SKM-1 (cell line): ENCODE data around the gene ANTXR2.
"Not testable (repeated sequence)": the region's sequence is repeated elsewhere in the genome, so short reads cannot be mapped to it uniquely, and the experiment has no call there.

Source experiments
- DNase-seq: peaks from one replicate; lab custom pipeline; 2025; ENCODE audit not compliant: unreplicated experiment; lab: John Stamatoyannopoulos, UW

Gene ANTXR2

DNA sequence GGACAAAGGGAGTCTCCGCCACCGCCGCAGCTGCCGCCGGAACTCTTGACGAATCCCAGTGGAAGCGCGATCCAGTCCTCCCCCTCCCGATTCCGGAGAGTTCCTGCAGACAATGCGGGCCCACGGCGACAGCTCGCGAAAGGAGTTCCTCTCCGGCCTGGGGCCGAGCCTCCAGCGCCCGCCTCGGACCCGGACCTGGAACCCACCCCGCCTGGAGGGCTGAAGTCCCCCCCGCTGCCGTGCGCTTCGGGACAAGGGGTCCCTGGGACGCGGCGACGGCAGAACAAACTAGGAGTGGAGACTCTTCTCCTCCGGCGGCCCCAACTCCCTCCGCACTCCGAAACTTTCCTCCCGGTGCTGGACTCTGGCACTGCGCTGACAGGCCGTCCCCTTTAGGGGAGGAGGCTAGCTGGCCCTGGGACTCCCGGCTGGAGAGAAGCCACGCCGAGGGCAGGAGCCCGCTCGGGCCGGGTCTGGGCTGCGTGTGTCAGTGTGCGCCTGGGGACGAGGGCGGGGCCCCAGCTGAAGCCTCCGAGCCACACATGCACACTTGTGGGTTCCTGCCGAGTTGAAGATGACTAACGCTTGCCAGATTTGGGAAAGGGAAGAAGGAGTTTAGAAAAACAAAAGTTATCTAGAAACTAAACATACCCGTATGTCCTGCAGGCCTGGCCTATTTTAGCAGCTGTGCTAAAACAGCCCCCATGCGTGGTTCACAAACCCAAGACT lies at the start of gene ANTXR2:
Gene ANTXR2 (minus strand): TSS at position 486 of the 729 bp plus-strand sequence. CDS start 669 bp downstream, outside the sequence.
- DNase-seq = peak; percentile 89

DNA sequence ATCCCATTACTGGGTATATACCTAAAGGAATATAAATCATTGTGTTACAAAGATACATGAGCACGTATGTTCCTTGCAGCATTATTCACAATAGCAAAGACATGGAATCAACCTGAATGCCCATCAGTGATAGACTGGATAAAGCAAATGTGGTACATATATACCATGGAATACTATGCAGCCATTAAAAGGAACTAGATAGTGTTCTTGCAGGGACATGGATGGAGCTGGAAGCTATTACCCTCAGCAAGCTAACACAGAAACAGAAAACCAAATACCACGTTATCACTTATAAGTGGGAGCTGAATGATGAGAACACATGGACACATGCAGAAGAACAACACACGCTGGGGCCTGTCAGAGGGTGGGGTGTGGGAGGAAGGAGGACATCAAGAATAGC lies 48.8 kb upstream of the ANTXR2 start:
- DNase-seq = not testable (repeated sequence)

DNA sequence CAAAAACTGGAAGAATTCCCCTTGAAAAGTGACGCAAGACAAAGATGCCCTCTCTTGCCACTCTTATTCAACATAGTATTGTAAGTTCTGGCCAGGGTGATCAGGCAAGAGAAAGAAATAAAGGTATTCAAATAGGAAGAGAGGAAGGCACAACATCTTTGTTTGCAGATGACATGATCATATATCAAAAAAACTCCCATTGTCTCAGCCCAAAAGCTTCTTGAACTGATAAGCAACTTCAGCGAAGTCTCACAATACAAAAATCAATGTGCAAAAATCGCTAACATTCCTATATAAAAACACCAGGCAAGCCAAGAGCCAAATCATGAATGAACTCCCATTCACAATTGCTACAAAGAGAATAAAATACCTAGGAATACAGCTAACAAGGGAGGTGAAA lies 46.6 kb upstream of the ANTXR2 start:
- DNase-seq = not testable (repeated sequence)

DNA sequence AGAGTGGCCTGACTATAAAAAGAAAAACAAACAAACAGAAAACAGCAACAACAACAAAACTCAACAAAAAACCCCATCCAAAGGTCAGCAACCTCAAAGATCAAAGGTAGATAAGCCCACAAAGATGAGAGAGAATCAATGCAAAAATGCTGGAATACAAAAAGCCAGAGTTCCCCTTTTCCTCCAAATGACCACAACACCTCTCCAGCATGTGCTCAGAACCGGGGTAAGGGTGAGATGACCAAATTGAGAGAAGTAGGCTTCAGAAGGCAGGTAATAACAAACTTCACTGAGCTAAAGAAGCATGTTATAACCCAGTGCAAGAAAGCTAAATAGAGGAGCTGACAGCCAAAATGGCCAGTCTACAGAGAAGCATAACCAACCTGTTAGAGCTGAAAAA lies 43.5 kb upstream of the ANTXR2 start:
- no peak for DNase-seq

DNA sequence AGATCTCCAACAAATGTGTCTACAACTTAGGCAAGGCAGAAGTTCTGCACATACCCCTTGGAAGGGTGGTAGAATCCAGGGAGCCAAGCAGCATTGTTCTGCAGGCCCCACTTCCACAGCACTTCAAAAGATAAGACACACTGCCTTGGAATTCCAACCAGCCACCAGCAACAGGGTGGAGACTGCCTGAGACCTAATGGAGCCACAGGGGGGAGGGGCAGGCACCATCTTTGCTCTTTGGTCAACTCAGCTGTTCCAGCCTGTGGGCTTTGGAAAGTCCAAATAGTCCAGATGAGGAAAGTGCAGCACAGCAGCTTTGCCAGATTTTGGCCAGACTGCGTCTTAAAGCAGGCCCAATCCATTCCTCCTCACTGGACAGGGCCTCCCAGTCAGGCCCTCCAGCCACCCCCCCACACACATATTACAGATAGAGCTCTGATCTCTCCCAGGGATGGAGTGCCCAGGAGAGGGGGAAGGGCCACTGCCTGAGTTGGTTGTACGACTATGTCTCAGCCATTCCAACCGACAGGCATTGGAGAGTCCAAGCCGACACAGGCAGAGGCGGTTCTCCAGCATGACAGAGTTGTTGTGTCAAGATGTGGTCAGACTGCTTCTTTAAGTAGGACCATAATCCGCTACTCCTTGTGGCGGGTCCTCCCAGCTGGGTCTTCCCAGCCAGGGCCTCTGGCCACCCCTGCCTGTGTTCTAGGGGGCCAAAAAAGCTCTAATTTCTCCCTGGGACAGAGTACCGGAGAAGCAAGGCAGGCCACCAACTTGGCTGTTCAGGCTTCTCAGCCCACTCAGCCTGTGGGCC lies 42.5 kb upstream of the ANTXR2 start:
- DNase-seq = no peak

DNA sequence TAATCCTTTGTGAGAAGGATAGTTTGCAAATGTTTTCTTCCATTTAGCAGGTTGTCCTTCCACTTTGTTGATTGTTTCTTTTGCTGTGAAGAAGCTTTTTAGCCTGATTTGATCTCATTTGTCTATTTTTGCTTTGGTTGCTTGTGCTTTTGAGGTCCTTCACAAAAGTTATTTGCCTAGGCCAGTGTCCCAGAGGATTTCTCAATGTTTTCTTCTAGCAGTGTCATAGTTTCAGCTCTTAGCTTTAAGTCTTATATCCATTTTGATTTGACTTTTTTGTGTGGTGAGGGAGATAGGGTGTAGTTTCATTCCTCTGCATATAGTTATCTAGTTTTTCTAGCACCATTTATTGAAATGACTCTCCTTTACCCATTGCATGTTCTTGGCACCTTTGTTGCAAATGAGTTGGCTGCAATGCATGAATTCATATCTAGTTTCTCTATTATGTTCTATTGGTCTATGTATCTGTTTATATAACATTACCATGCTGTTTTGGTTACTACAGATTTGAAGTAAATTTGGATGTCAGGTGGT lies 41.8 kb upstream of the ANTXR2 start:
- no peak for DNase-seq

DNA sequence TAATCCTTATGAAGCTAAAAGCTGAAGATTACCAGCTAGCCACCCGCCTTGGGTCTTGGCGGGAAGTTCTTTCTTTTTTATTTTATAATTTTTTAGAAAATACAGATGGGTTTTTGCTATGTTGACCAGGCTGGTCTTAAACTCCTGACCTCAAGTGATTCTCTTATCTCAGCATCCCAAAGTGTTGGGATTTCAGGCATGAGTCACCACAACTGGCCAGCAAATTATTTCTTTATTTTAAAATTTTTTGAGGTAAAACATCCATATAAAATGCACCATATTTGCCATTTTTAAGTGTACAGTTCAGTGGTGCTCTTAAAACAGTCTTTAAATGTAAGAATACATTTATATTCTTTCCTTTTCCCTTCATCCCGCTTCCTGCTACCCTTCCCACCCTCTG lies 40.6 kb upstream of the ANTXR2 start:
- no peak for DNase-seq

DNA sequence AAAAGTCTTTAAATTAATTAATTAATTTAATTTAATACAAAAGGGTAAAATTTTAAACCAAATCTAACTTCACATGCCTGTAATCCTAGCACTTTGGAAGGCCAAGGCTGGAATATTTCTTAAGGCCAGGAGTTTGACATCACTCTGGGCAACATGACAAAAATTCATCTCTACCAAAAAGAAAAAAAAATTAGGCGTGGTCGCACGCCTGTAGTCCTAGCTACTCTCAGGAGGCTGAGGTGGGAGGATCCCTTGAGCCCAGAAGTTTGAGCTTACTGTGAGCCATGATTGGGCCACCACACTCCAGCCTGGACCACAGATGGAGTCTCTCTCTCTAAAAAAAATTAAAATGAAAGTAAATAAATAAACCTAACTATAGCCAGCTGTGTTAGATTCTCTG lies 39.2 kb upstream of the ANTXR2 start:
- DNase-seq = no peak

DNA sequence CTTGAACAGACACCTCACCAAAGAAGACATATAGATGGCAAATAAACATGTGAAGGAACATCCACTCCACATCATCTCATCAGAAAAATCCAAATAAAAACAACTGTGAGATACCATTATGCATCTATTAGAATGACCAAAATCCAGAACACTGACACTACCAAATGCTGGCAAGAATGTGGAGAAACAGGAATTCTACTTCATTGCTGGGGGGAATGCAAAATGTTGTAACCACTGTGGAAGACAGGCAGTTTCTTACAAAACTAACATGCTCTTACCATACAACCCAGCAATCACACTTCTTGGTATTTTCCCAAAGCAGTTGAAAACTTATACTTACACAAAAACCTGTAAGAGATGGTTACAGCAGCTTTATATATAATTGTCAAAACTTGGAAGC lies 38.2 kb upstream of the ANTXR2 start:
- DNase-seq = no peak

DNA sequence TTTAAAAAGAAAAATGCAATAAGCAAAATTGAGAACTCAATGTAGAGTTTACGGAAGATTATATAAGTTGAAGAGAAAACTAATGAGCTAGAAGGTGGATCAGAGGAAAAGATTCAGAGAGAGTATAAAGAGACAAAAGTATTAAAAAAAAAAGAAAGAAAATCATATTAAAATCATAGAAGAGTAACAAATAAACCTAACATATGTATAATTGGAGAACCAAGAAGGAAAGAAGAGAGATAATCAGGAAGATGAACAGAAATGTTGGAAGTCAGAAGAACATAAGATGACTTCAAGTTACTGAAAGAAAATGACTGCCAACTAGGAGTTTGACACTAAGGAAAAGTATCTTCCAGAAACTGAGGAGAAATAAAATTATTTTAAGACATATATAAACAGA lies 34.3 kb upstream of the ANTXR2 start:
- no peak for DNase-seq

DNA sequence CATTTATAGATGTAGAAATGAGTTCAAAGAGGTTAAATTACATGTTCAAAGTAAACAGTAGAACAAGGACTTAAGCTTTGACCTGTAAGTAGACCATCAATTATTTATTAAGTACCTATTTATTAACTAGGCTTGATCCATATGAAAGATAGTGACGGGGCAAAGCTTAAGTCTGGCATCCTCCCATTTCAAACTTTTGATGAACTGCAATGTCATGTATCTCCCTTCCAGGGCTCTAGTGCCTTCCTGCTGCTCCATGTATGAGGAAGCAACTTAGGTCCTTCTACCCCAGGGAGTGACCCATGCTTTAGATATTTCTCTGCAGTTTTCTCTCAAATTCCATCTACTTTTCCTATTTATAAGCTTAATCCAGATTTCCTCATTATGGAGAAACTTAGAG lies 31.9 kb upstream of the ANTXR2 start:
- DNase-seq = no peak

DNA sequence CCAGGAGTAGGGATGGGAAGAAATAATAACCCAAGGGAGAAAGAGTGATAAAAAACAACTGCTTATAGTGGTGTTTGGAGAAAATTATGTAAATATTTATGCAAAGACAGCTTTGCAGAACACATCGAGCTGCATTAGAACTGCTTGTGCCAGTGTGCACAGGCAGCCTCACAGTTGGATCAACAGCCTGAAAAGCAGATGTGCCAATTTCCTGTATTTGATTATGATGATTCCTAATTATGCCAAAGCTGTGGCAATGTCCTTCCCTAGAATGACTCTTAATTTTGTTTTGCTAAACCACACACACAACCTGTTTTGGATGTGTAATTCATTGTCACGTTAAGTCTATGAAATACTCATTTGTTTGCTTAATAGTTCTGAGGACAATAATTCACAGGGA lies 30.6 kb upstream of the ANTXR2 start:
- DNase-seq = no peak

DNA sequence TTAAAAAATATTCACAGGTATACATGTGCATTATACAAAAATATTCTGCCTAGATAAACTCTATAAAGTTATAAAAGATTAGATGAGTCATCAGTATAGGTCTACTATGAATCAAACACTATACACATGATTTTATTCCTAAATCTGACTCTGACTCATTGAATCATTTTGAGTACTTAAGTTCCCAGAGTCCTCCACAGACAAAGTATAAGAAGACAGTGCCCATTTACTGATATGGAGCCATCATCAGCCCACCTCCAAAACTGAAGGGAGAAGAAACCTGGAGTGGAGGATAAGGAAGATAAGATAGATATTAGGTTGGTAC lies 28.7 kb upstream of the ANTXR2 start:
- no peak for DNase-seq

DNA sequence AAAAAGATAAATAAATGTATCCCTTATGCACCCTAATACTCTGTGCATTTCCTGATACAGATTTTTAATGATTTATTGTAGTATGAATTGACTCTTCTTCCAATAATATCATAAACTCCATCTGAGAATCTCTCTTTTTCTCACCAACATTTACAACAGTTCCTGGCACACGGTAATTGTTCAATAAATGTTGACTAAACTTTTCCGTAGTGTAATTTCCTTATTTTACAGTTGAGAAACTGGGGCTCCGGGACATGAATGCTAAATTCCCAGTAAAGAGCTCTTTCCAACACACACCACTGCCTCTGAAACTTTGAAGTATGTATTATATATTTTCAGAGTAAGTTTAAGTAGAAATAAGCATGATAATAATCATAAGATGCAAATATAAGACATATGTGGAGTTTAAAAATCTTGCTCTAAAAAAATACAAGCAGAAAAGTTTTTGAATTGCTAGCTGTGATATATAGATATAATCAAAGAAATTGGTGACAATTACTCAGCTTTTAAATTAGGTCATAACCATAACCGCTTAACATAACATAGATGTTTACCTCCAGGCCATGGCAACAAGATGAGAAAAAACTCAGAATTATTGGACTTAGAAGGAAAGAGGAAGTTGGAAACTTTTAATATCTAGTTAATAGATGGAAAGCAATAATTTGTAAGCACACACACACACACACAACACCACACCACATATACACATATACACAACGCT lies 28.2 kb upstream of the ANTXR2 start:
- DNase-seq = no peak

DNA sequence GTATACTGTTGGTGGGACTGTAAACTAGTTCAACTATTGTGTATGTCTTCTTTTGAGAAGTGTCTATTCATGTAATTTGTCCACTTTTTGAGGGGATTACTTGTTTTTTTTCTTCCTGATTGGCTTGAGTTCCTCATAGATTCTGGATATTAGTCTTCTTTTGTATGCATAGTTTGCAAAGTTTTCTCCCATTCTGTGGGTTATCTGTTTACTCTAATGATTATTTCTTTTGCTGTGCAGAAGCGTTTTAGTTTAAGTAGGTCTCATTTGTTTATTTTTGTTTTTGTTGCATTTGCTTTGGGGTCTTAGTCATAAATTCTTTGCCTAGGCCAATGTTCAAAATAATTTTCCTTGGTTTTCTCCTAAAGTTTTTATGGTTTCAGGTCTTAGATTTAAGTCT lies 26.6 kb upstream of the ANTXR2 start:
- DNase-seq = no peak

DNA sequence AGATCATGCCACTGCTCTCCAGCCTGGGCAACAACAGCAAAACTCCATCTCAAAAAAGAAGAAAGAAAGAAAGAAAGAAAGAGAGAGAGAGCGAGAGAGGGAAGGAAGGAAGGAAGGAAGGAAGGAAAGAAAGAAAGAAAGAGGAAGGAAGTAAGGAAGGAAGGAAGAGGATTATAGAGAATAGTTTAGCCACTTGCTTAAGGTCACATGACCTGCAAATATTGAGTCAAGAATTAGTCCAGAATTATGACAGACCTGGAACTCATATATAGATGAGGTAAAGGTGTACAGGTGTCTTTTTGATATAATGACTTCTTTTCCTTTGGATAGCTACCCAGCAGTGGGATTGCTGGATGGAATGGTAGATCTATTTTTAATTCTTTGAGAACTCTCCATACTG lies 25.6 kb upstream of the ANTXR2 start:
- DNase-seq = no peak

DNA sequence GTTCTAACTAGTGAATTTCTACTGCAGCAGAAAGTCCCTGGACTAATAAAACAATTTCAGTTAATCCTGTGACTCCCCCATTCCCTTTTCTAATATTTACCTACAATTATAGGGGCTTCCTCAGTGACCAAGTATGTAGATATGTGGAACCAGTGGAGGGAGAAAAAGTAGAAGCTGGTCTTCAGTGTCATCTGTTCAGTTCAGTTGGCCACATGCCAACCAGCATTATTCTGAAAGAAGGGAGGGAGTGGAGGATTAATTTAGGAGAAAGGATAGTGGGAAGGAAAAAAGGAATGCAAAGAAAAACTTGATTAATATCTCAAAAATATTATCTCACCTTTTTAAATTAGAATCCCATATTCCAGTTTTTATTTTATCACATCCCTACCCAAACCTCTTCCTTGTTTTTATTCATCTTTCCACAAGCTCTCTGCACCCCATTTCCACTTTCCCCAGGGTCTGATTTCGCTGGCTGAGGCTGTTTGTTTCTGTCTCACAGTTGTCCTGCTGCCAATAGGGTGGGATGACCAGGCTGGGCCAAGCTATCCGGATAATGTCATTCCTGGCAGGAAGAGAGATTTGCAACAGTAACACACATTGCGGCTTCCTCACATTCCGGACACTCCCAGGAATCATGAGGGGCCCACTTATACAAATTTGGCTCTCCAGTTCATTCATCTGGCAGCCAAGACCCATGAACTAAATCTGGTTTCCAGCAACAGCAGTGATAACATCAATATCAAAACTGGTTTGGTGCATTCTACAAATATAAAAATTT lies 24.6 kb upstream of the ANTXR2 start:
- DNase-seq = no peak

DNA sequence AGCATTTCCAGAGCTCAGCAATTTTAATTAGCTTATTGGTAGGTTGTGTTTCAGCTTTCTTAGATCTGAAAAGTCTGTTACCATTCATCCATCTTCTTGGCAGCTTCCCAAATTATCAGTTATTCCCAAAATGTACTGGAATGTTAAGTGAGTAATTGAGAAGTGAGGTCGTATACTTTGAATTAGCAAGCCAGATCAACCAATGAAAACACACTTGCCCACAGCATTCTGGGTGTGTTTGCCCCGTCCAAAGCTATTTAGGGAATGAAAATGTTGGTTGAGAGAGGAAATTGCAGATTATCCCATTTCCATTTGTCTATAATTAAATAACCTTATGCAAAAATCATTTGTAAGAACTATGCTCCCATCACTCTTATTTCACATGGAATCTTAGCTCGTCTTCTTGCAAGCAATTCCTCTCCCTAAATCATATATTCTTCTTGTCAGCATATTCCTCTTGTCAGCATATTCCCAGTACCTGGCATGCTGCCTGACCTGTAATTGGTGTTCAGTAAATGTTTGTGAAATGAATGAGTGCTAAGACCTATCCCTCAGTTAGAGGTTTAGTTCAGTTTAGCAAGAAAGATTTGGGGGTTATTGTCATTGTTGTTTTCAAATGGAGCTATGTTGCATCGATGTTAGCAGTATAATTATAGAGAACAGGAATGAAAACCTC lies 23.3 kb upstream of the ANTXR2 start:
- DNase-seq = no peak

DNA sequence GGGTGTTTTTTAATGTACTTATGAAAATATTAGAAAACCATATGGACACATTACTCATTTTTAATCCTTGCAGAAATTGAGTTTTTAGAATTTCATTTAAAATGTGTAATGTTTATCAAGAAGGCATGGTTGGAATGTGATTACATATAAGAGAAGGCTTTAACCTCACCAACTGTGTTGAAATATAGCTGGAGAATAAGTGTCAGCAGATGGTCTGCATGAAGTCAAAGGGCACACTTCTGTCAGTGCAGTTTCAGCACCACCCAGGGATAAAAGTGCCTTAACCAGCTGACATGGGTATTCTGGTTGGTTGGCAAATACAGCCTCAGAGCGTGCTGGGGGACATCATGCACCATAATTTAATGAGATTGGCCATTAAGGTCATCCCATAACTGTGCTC lies 21.2 kb upstream of the ANTXR2 start:
- DNase-seq = no peak

DNA sequence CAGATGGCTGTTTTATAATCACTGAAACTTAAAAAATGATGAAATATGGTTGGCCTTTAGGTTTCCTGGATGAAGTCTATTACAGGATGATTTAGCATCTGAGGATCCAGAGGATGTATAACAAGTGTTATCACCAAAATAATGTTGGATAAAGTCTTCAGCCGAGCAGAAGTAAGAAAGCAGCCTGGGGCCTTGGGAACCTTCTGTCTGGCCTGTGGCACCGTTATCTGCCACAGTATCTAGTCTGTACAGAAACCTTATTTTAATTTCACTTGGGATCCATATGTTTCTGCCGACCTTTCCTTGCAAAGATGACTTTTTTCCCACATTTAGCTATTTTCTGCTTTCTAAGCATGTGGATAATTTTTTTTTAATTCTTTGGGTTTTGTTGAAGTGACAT lies 20.5 kb upstream of the ANTXR2 start:
- DNase-seq = no peak
